ENCODE results near the gene SH3TC1.

Gene SH3TC1

DNA sequence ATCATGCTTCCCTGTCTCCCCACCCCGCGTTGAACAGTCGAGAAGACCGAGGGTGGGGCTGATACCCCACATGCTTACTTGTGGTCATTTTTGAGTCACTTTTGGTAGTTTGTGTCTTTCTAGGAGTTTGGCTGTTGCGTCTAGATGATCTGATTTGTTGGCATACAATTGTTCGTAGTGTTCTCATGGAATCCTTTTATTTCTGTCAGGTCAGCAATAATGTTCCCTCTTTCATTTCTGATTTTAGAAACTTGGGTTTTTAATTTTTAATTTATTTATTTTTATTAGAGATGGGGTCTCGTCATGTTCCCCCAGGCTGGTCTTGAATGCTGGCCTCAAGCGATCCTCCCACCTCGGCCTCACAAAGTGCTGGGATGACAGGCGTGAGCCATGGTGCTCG, 30.9 kb downstream of the SH3TC1 start:
- no peak for DNase-seq (ENCODE audit: low read depth)

DNA sequence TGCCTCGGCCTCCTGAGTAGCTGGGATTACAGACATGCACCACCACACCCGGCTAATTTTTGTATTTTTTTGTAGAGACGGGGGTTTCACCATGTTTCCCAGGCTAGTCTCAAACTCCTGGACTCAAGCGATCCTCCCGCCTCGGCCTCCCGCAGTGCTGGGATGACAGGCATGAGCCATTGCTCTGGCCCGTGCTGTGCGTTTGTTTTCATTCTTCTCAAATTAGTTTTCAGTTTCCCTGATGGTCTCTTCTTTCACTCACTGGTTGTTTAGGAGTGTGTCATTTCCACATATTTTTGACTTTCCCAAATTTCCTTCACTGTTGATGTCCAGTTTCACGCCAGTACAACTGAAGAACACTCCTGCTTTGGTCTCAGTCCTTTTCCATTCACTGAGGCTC, 31.8 kb downstream of the SH3TC1 start:
- DNase-seq (ENCODE audit: low read depth): no peak

DNA sequence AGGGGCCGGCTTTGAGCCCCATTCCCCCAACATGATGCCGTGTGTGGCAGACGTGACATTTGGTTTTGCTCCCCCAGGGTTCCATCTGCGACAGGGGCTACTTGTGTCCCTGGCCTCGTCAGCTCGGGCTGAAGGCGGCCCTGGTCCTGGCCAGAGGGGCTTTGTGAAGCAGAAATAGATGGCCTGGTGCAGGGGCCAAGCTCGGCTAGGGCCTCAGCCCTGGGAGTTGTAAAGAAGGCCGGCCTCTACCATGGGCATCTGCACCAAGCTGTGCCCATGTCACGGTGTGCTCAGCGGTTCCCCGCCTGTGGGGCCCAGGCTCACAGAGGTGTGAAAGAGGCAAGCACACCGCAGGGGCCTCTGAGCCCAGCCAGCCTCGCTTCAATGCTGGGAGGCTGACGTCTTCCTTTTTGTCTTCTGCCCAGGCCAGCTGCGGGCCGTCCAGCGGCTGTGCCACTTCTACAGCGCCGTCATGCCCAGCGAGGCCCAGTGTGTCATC, 32.5 kb downstream of the SH3TC1 start:
- DNase-seq (ENCODE audit: low read depth): no peak

DNA sequence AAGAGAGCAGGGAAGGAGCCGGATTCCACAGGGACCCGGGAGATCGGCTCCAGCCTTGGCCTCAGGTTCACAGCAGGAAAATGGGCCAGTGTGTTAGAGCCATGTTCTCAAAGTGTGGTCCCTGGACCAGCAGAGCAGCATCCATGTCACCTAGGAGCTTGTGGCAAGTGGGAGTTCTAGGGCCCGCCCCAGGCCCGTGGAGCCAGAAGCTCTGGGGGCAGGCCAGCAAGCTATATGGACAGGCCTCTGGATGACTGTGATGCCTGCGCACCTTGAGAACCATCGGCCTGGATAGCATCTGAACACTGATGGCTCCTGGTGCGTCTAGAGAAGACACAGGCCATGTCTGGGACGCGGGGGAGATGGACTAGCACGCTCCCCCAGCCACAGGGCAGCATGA, 33.7 kb downstream of the SH3TC1 start:
- no peak for DNase-seq (ENCODE audit: low read depth)

DNA sequence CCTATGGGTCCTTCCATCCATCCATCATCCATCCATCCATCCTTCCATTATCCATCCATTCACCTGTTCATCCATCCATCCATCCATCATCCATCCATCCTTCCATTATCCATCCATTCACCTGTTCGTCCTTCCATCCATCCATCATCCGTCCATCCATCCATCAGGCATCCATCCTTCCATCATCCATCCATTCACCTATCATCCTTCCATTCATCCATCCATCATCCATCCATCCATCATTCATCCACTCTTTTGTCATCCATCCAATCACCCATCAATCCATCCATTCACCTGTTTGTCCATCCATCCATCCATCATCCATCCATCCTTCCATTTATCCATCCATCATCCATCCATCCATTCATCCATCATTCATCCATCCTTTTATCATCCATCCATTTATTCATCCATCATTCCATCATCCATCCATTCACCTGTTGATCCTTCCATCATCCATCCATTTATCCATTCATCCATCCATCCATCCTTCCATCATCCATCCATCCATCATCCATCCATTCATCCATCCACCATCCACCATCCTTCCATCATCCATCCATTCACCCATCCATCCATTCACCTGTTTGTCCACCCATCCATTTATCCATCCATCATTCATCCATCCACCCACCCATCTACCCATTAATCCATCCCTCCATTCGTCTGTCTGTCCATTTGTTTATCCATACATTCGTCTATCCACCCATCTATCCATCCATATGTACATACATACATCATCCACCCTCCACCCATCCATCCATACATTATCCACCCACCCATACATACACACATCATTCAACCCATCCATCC, 34.8 kb downstream of the SH3TC1 start:
- no peak for DNase-seq (ENCODE audit: low read depth)

DNA sequence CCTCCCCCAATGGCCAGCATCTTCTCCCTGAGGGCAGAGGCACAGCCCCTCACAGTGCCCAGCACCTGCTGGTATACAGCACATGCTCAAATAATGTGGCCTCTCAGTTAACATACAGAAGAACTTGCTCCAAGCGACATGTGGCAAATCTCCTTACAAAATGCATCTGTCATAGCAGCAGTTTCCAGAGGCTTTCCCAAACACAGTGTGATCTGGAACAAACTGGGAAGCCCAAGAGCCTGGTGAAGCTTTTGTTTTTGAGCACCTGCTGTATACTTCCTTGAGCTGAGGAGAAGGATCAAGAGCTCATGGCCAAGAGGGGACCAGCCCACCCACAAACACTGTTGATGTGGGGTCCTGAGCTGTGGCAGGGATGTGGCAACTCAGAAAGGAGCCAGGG, 35.6 kb downstream of the SH3TC1 start:
- DNase-seq (ENCODE audit: low read depth): no peak

DNA sequence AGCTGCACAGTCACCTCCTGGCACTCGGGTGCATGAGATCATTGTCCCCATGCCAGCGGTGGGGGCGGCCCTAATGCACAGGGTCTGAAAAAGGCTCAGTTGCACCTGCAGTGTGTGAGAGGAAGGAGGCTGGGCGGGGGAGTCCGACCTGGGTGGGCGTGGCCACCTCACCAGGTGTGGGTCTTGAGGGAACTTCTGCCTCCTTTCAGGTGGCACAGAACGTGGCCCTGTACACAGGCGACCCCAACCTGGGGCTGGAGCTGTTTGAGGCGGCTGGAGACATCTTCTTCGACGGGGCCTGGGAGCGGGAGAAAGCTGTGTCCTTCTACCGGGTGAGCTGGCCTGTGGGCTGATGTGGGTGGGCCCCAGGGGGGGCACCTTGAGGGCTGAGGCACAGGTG, 36.1 kb downstream of the SH3TC1 start:
- DNase-seq (ENCODE audit: low read depth): no peak

DNA sequence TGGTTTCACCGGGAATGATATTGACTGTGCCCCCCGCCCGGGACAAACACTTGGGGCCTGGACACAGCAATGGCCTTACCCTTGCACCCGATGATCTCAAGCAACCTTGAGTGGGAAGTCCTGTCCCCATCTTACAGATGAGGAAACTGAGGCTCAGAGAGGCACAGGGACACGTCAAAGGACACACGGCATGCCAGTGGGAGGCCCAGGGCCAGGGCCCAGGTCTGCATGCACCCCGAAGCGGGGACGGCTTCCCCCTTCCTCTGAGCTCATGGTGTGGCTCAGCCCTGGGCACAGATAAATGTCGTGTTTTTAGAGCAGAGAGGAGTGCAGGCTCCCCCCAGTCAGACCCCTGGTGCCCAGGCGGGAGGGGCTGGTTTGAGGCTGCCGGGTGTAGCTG, 36.6 kb downstream of the SH3TC1 start:
- DNase-seq (ENCODE audit: low read depth): no peak

DNA sequence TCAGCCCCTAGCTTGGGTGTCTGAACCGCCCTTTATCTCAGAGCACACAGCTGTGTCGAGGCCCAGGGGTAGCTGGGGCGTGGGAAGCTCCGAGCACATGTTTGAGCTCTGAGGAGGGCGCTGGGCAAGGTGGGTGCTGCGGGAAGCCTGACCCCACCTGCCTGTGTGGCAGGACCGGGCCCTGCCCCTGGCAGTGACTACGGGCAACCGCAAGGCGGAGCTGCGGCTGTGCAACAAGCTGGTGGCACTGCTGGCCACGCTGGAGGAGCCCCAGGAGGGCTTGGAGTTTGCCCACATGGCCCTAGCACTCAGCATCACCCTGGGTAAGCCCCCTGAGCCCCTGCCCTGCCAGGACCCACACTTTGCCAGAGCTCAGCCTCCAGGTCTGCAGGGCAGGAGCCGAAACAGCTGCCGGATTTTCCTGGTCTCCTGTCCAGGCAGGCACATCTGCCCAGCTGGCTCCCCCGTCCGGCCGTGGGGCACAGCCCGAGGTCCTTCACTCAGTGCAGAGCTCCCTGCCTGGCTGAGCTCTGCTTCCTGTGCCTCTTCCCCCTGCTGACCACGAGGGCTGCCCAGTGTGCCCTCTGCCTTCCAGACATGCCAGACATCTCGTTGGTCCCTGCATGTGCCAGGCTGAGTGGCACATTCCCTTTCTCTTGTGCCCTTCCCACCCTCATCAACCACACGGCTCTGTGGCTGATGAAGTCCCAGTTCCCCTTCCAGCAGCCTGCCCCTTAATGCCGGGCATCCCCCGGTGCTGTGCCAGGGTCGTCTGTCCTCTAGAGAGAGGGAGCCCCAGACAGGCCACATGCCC, 37.2 kb downstream of the SH3TC1 start:
- DNase-seq (ENCODE audit: low read depth): no peak

DNA sequence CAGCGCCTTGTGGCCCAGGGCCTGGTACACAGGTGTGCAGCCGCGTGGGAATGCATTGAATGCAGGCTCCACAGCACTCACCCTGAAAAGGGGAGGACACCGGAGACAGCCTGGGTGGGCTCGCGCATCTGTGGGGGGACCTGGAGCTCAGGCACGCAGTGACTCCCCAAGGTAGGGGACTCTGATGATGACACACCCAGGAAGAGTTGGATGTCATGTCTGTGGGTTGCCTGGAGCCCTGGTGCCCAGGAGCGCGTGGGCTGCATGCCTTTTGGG, 37.8 kb downstream of the SH3TC1 start:
- no peak for DNase-seq (ENCODE audit: low read depth)

DNA sequence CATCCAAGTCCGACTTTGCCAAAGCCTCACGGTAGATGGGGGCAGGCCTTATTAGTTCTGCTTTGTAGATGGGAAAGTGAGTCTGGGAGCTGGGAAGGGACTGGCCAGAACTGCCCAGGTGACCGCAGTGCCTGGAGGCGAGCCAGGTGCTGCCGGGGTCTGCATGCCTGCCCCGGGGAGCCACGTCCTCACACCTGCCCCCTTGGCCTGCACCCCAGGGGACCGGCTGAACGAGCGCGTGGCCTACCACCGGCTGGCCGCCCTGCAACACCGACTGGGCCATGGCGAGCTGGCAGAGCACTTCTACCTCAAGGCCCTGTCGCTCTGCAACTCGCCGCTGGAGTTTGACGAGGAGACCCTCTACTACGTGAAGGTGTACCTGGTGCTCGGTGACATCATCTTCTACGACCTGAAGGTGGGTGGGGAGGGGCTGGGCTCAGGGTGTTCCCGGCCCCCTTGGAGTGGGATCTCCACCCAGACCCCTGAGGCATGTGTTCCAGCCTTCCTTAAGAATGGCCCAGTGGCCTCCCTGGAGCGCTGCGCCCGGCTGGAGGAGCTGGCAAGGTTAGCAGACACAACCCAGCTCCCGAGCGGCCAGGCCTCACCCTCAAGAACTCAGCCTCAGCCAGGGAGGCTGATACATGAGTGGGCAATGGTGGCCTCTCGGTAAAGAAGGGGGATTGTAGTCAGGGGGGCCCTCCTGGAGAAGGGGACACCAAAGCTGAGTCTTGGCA, 38.3 kb downstream of the SH3TC1 start:
- no peak for DNase-seq (ENCODE audit: low read depth)

DNA sequence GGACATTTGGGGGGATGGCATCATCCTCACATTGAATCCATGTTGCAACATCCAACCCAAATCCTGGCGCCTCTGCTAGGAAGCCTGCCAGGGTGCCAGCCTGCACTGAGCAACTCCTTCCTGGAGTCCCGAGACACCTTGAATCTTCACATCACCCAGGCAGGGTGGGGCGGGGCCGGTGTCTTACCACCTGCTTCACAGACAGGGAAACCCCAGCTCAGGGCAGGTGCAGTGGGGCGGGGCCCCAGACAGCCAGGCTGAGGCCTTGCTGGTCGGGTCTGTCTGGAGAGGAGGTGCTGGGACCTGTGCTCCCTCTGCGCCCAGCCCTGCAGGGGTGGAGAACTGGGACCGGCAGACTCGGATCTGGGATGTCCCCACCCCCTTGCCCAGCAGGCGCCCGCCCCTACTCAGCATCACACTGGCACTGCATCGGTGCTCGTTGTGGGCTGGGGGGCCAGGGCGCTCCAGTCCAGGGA, 39.0 kb downstream of the SH3TC1 start:
- no peak for DNase-seq (ENCODE audit: low read depth)

DNA sequence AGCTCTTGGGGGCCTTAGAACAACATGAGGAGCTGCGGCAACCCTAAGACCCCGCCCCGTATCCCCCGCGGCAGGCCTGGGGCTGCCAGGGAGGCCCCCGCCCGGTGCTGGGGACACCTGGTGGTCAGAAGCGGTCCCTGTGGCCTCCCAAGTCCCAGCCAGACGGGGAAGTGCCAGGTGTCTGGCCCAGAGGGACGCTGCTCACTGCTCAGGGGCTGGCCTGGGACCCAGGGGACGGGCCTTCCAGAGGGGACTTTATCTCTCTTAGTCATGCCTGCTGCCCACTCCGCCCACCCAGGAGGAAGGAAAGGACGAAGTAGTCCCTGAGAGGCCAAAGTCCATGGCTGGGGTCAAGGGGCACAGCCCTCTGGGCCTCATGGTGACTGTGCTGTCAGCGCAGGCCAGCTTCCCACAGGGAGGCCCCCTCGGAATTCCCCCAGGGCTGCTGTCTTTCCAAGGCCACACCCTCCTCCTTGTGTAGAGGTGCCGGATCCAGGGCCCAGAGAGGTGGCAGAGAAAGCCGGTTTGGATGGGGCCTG, 39.5 kb downstream of the SH3TC1 start:
- DNase-seq (ENCODE audit: low read depth): no peak

DNA sequence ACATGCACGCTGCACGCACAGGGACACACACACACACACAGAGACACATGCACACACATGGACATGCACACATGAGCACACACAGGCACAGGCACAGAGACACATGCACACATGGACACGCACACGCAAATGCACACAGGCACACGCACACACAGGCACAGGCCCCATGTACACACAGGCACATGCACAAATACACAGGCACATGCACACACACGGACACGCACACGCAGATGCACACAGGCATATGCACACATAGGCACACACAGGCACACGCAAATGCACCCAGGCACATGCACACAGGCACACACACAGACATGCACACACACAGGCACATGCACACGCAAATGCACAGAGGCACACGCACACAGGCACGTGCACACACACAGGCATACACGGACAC, 40.1 kb downstream of the SH3TC1 start:
- DNase-seq (ENCODE audit: low read depth): no peak

DNA sequence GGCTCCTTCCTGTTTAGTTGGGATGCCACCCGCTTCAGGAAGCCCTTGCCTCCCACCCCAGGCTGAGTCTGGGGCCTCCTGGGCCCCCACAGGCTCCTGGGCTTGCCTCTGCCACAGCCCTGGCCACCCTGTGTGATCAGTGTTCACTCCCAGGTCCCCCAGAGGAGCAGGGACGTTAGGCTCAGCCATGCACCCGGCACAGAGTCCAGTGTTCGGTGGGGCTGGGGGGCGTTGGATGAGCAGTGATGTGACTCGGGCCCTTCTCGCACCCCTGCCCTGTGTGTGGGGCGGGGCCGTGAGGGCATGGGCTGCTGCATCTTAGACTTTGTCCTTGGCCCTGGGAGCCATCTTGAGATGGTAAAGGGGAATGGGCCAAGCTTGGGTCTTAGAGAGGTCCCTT, 40.6 kb downstream of the SH3TC1 start:
- DNase-seq (ENCODE audit: low read depth): no peak

DNA sequence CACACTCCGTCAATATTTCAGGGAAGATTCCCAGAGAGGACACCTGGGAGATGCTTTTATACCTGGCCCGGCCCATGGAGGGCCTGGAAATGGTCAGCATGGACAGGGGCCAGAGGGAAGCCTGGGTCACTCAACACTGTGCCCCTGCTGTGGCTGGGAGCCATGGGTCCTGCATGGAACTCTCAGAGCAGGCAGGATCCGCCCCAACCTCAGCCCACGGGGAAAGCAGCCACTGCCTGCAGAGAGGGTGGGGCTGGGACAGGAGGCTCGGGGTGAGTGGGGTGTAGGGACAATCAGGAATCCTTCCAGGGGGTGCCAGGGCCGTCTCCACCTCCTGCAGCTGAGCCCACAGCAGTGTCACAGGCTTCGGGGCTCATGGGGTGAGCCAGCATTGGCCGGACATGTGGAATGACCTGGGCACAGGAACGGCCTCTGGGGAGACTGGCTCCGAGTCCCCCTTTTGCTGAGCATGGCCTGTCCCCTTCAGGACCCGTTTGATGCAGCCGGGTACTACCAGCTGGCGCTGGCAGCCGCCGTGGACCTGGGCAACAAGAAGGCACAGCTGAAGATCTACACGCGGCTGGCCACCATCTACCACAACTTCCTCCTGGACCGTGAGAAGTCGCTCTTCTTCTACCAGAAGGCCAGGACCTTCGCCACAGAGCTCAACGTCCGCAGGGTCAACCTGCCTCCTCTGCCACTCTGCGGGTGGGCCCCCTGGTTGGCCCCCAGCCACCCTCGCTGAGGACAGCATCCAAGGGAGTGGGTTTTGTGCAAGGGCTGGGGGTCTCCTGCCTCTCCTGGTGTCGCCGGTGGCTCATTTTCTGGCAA, 41.3 kb downstream of the SH3TC1 start:
- DNase-seq (ENCODE audit: low read depth): no peak

DNA sequence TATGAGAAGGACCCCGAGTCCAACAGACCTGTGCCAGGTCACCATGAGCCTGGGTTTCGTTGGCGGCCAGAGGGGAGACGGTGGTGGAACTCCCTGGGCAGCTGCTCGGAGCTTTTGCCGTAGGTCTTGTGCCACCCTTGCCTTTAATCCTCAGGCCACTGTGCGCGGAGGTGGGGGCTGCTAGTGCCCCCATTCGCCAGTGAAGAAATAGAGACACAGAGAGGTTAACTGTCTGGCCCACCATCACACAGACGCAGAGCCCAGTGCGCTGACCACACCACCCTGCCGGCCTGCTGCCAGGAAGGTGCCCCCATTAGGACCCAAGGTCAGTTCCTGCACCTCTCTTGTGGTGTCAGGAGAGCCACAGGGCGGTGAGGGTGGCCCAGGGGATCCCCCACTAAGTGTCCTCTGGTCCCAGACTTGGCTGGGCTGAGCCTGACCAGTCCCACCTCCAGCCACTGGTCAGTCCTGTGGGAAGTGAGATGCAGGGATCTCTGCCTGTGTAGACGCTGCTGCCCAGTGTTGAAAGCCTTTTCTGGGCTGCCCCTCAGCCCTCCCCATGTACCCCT, 42.2 kb downstream of the SH3TC1 start:
- DNase-seq (ENCODE audit: low read depth): no peak

DNA sequence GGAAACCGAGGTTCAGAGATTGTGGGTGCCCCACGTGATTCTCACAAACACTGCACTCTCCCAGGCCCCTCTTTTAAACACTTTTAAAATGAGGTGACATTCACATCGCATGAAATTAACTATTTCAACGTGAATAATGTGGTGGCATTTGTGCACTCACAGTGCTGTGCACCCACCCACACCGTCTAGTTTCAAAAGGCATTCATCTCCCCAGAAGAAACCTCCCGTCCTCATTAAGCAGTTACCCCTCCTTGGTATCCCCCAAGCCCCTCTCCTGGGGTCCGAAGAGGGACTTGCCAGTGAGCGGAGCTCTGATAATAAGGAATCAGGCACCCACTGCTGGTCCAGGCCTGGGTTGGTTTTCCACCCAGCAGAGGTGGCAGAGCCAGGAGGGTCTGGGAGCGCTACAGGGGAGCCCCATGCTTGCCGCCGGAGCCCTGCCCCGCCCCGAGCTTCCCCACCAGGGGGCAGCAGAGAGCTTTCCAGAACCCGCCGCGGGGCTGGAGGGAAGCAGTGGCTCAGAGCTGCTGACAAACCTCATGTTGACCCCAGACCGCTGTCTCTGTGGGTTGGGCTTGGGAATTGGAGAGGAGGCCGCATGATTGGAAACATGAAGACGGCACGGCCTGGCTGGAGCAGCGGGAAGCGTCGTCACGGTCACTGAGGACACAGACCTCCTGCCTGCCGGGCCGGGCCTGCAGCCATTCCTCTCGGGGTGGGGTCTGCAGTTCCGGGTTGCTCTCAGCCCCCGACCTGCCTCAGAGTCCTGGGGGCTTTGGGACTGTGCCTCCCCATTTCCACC, 43.0 kb downstream of the SH3TC1 start:
- peak; percentile 91 for DNase-seq (ENCODE audit: low read depth)

DNA sequence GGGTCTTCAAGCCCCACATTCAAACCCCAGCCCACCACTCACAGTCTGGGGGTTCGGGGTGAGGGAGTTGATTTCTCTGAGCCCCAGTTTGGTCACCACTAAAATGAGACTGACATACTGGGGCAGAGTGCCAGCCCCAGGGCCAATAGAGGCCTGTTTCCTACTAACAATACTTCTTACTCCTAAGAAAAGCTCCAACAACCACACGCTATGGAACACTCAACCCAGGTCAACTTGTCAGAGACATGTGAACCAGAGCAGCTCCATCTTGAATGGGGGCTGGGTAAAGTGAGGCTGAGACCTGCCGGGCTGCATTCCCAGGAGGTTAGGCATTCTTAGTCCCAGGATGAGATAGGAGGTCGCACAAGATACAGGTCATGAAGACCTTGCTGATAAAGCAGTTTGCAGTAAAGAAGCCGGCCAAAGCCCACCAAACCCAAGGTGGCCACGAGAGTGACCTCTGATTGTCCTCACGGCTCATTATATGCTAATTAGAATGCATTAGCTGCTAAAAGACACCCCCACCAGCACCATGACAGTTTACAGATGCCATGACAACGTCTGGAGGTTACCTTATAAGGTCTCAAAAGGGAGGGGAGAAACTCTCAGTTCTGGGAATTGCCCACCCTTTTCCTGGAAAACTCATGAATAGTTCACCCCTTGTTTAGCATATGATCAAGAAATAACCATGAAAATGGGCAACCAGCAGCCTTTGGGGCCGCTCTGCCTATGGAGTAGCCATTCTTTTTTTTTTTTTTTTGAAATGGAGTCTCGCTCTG, 43.9 kb downstream of the SH3TC1 start:
- DNase-seq (ENCODE audit: low read depth): no peak

All from amniotic epithelial cell (primary cell).